ENCODE results near the gene DICER1. TPM values are rescaled to one million over a fixed set of nuclear protein-coding genes. Genes with fewer than 3 reads are reported as not detected.
A peak's percentile ranks its signal among the peaks of the same experiment; 100 is the strongest.

DICER1 gene
- total and polyA plus RNA-seq, 2 experiments from 2014 or later: 21.4 to 59.2 TPM

GRCh38 chr14:95146079-95146771 is 11.1 kb downstream of the DICER1 start (continued):
- TF ChIP-seq REST (IDR thresholded peaks at IDR 0.05; ENCODE audit: unreplicated experiment): no peak

- DNase-seq (ENCODE audit: low spot score) (no peak), ATAC-seq (no peak)
- Histone ChIP-seq H3K27ac (ENCODE audit: low read depth) (no peak overlapping the region), H3K4me2 (peak overlapping the region; percentile 17; the same call in 1 of the 2 replicates), H3K4me1 (ENCODE audit: insufficient read depth) (peaks cover 70% of the 10 kb centered on the region), H3F3A (replicated peaks; ENCODE audit: low read depth) (no peaks in the 10 kb centered on the region), H3K4me3 (no peak overlapping the region), H3K9me2 (ENCODE audit: insufficient read depth) (no peaks in the 10 kb centered on the region), H3K79me2 (replicated peaks; ENCODE audit: insufficient read depth) (peaks cover 98% of the 10 kb centered on the region), H2AFZ (no peak overlapping the region), H3K36me3 (ENCODE audit: insufficient read depth) (no peaks in the 10 kb centered on the region), H3K27me3 (ENCODE audit: insufficient read depth) (no peaks in the 10 kb centered on the region), H4K20me1 (replicated peaks; ENCODE audit: insufficient read depth) (no peaks in the 10 kb centered on the region)
- peaks cover 71% of the 10 kb centered on the region for H3K4me1 Mint-ChIP-seq
- peaks cover 17% of the 10 kb centered on the region for H3K9me3 Mint-ChIP-seq
- no peak overlapping the region for H3K27ac Mint-ChIP-seq
- H3K27me3 Mint-ChIP-seq (ENCODE audit: insufficient read depth, low read depth, poor library complexity): no peaks in the 10 kb centered on the region
- peaks cover 23% of the 10 kb centered on the region; the same call in 2 of the 3 replicates for H3K36me3 Mint-ChIP-seq (ENCODE audit: low read depth)
- H3K4me3 Mint-ChIP-seq: no peak overlapping the region; the same call in 2 of the 3 replicates
- no peak for TF ChIP-seq JUNB (IDR thresholded peaks at IDR 0.05; ENCODE audit: unreplicated experiment)
- TF ChIP-seq ZNF462 (CRISPR knock-in tag; IDR thresholded peaks at IDR 0.05): no peak
- no peak for TF ChIP-seq REST (IDR thresholded peaks at IDR 0.05; ENCODE audit: unreplicated experiment)
- TF ChIP-seq EZH2phosphoT487 (IDR thresholded peaks at IDR 0.05; ENCODE audit: unreplicated experiment): no peak
- TF ChIP-seq EZH2 (IDR thresholded peaks at IDR 0.05; ENCODE audit: low read depth, unreplicated experiment): no peak
- no peak for TF ChIP-seq ETS1 (IDR thresholded peaks at IDR 0.05)
Observed at GRCh38 chr14:95144849-95145248, 12.5 kb downstream of the DICER1 start.
